Parathyroid adenoma (tissue), 2 donors: ENCODE results near the gene FAM219B.

Source experiments
- H2AFZ ChIP-seq: fragments of 300-600 bp; sonication (generic); one replicate; pipeline ENCODE4 v1.7.0; 2017; ENCODE audit warnings: antibody characterized with exemption, mild to moderate bottlenecking
- H3K27ac ChIP-seq: fragments of 300-600 bp; sonication (generic); one replicate; pipeline ENCODE4 v1.7.0; 2017
- H3K27me3 ChIP-seq: fragments of 300-600 bp; sonication (generic); one replicate; pipeline ENCODE4 v1.7.0; 2017; ENCODE audit warnings: low read length; ENCODE audit not compliant: control insufficient read depth, insufficient read depth
- H3K36me3 ChIP-seq: fragments of 300-600 bp; sonication (generic); one replicate; pipeline ENCODE4 v1.7.0; 2017; ENCODE audit warnings: low read length; ENCODE audit not compliant: control insufficient read depth, insufficient read depth
- H3K4me1 ChIP-seq: fragments of 300-600 bp; sonication (generic); one replicate; pipeline ENCODE4 v1.7.0; 2017; ENCODE audit warnings: control low read depth
- H3K4me2 ChIP-seq: fragments of 300-600 bp; sonication (generic); one replicate; pipeline ENCODE4 v1.7.0; 2017; ENCODE audit warnings: low read length
- H3K4me3 ChIP-seq: fragments of 300-600 bp; sonication (generic); one replicate; pipeline ENCODE4 v1.7.0; 2017; ENCODE audit warnings: low read depth, low read length
- H3K79me2 ChIP-seq: fragments of 300-600 bp; sonication (generic); one replicate; pipeline ENCODE4 v1.7.0; 2017; ENCODE audit warnings: control low read depth
- H3K9ac ChIP-seq: fragments of 300-600 bp; sonication (generic); one replicate; pipeline ENCODE4 v1.7.0; 2017; ENCODE audit warnings: mild to moderate bottlenecking
- H3K9me3 ChIP-seq: fragments of 300-600 bp; sonication (generic); one replicate; pipeline ENCODE4 v1.7.0; 2017; ENCODE audit warnings: low read length; ENCODE audit not compliant: control insufficient read depth
- CTCF ChIP-seq: fragments of 300-600 bp; sonication (generic); IDR thresholded peaks from one replicate; pipeline ENCODE4 v1.7.0; 2017; ENCODE audit warnings: antibody characterized with exemption, mild to moderate bottlenecking
- donor health status: primary hyperparathyroidism.

Gene FAM219B

GRCh38 chr15:74892931-74893330, 13.7 kb downstream of the FAM219B start:
- Histone ChIP-seq H2AFZ (no peak overlapping the region), H3K4me3 (no peak overlapping the region), H3K79me2 (no peaks in the 10 kb centered on the region), H3K36me3 (no peaks in the 10 kb centered on the region), H3K4me1 (no peaks in the 10 kb centered on the region), H3K27me3 (no peaks in the 10 kb centered on the region), H3K9me3 (no peaks in the 10 kb centered on the region), H3K9ac (no peak overlapping the region), H3K4me2 (no peak overlapping the region), H3K27ac (no peak overlapping the region)
- no peak for TF ChIP-seq CTCF

GRCh38 chr15:74892313-74892712, 14.3 kb downstream of the FAM219B start:
- H3K27me3 ChIP-seq, result no peaks in the 10 kb centered on the region
- H3K79me2 ChIP-seq, result no peaks in the 10 kb centered on the region
- H3K4me2 ChIP-seq, result no peak overlapping the region
- no peaks in the 10 kb centered on the region for H3K36me3 ChIP-seq
- no peak overlapping the region for H2AFZ ChIP-seq
- H3K9me3 ChIP-seq, result no peaks in the 10 kb centered on the region
- no peaks in the 10 kb centered on the region for H3K4me1 ChIP-seq
- no peak overlapping the region for H3K9ac ChIP-seq
- TF ChIP-seq CTCF, result no peak
- H3K4me3 ChIP-seq, result no peak overlapping the region
- no peak overlapping the region for H3K27ac ChIP-seq

GRCh38 chr15:74891469-74891868, 15.2 kb downstream of the FAM219B start:
- Histone ChIP-seq H3K27me3 (no peaks in the 10 kb centered on the region), H3K9me3 (no peaks in the 10 kb centered on the region), H3K4me3 (no peak overlapping the region), H3K4me2 (no peak overlapping the region), H3K27ac (no peak overlapping the region), H3K9ac (no peak overlapping the region), H3K4me1 (no peaks in the 10 kb centered on the region), H3K36me3 (no peaks in the 10 kb centered on the region), H3K79me2 (no peaks in the 10 kb centered on the region), H2AFZ (no peak overlapping the region)
- TF ChIP-seq CTCF, result no peak

- Histone ChIP-seq H3K9ac (no peak overlapping the region), H3K79me2 (no peaks in the 10 kb centered on the region), H3K27ac (peak overlapping the region; percentile 54), H3K9me3 (no peaks in the 10 kb centered on the region), H3K27me3 (no peaks in the 10 kb centered on the region), H3K36me3 (no peaks in the 10 kb centered on the region), H3K4me2 (peak overlapping the region; percentile 85), H3K4me3 (peak overlapping the region; percentile 78), H3K4me1 (no peaks in the 10 kb centered on the region), H2AFZ (no peak overlapping the region)
- TF ChIP-seq CTCF, result no peak
Observed at GRCh38 chr15:74890665-74890960, 16.0 kb downstream of the FAM219B start.

- Histone ChIP-seq H3K36me3 (no peaks in the 10 kb centered on the region), H3K27ac (peak within 1 kb of the TSS; percentile 54), H3K4me3 (peak within 1 kb of the TSS; percentile 78), H3K79me2 (no peaks in the 10 kb centered on the region), H3K4me2 (peak within 1 kb of the TSS; percentile 85), H3K27me3 (no peaks in the 10 kb centered on the region), H3K9me3 (no peaks in the 10 kb centered on the region), H2AFZ (peak within 1 kb of the TSS; percentile 90), H3K9ac (no peak within 1 kb of the TSS), H3K4me1 (no peaks in the 10 kb centered on the region)
- no peak for TF ChIP-seq CTCF
Observed at GRCh38 chr15:74889883-74890664, 16.6 kb downstream of the FAM219B start, which contains the start of gene MPI. Gene MPI (plus strand): TSS chr15:74890042. CDS start chr15:74890074, 32 bp downstream.
